Epithelial cell of proximal tubule (primary cell): Measurements from ENCODE around the gene PSMD11. TPM values are rescaled to one million over a fixed set of nuclear protein-coding genes. Genes with fewer than 3 reads are reported as not detected.

Experiments
- DNase-seq: peaks from one replicate; pipeline ENCODE4 v3.0.0-alpha.2; 2011; ENCODE audit warnings: low read depth
- H3K4me3 ChIP-seq: 2 replicates; pipeline ENCODE4 v1.5.1; 2011; ENCODE audit warnings: low read depth, mild to moderate bottlenecking, low read length
- CTCF ChIP-seq: conservative IDR thresholded peaks from 2 replicates; pipeline ENCODE4 v1.5.1; 2012; ENCODE audit warnings: low read depth, mild to moderate bottlenecking, low read length
- total RNA-seq: library from RNA; depleted of rRNA; stranded (reverse); fragments of >200 nt; gene quantifications from 2 replicates; pipeline ENCODE4 v1.2.3, GENCODE V29; 2015

PSMD11 gene
- total RNA-seq, 1 donor from 2014 or later, result 90.3 TPM

- no peak overlapping the region for H3K4me3 ChIP-seq
- DNase-seq, result no peak
- TF ChIP-seq CTCF, result no peak
These were observed 68.0 kb downstream of the PSMD11 start for GRCh38 chr17:32512328-32512727.

DNA sequence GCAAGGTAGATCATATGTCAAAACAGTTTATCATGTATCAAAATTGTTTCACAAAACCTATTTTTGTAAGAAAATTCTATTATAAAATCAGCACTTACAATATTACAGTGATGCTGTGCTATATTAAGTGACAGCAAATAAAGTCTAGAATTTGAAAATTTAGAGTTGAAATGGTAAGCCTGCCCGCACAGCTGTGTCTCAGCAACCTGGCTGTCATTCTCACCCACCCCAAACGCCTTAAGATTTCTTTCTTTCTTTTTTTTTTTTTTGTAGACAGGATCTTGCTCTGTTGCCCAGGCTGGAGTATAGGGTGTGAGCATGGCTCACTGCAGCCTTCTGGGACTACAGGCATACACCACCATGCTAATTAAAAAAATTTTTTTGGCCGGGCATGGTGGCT, 69.3 kb downstream of the PSMD11 start:
- H3K4me3 ChIP-seq, result no peak overlapping the region
- TF ChIP-seq CTCF, result no peak
- no peak for DNase-seq

- no peak overlapping the region for H3K4me3 ChIP-seq
- TF ChIP-seq CTCF, result no peak
- no peak for DNase-seq
These were observed 70.3 kb downstream of the PSMD11 start for GRCh38 chr17:32514606-32515005.

GRCh38 chr17:32515677-32516383, 71.5 kb downstream of the PSMD11 start:
- no peak for DNase-seq
- no peak for TF ChIP-seq CTCF

DNA sequence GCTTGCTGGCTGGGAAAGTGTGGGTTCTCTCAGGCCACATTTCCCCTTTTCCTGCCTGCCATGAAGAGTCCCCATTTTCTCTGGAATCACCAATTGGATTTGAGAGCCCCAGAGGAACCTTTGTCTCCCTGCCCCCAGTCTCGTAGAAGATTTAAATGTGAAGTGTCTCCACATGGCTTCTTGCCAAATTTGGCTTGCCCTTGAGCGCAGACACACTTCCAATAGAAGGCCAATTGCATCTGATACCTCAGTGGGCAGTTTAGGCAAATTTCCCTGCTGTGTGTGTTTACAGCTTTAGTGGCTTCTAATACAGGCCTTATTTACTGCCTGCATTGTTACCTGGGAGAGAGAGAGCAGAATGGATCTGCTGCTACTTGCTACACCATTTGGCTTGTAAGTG, 72.1 kb downstream of the PSMD11 start:
- TF ChIP-seq CTCF, result no peak
- no peak for DNase-seq
- H3K4me3 ChIP-seq, result no peak overlapping the region

More at GRCh38 chr17:32515677-32516383, 71.5 kb downstream of the PSMD11 start:
- no peak overlapping the region for H3K4me3 ChIP-seq

GRCh38 chr17:32516940-32517701, 72.8 kb downstream of the PSMD11 start:
- no peak overlapping the region for H3K4me3 ChIP-seq
- no peak for TF ChIP-seq CTCF

More at GRCh38 chr17:32516940-32517701, 72.8 kb downstream of the PSMD11 start:
- DNase-seq, result no peak
